Heart left ventricle (tissue), 16 donors: ENCODE data around the gene CEBPZOS. TPM values are rescaled to one million over a fixed set of nuclear protein-coding genes. Genes with fewer than 3 reads are reported as not detected.
"Not testable (repeated sequence)": the region's sequence is repeated elsewhere in the genome, so short reads cannot be mapped to it uniquely, and the experiment has no call there.

Experiments used
- ATAC-seq, 4 donors: fragments of 200-7000 bp; cut with Tn5 transposase; one replicate each; pipeline ENCODE4 v1.9.1; 2020 to 2022; ENCODE audit warnings: moderate library complexity in 4 of 4, mild to moderate bottlenecking in 3 of 4, moderate number of reproducible peaks in 1 of 4
- DNase-seq, 5 donors: peaks; one replicate each; pipeline ENCODE4 v3.0.0-alpha.2; 2020
- H3K27ac ChIP-seq, 12 donors: fragments of 200-600 bp; sonication (generic) in 4 of 12; one replicate each; pipeline versions ENCODE4 v1.5.0 to v1.8.0; 2016 to 2022; ENCODE audit warnings: mild to moderate bottlenecking in 2 of 12
- H3K27me3 ChIP-seq, 9 donors: fragments of 200-600 bp; sonication (generic) in 2 of 9; one replicate each; pipeline versions ENCODE4 v1.5.1 to v1.8.0; 2016 to 2022; ENCODE audit warnings: mild to moderate bottlenecking in 3 of 9
- H3K36me3 ChIP-seq, 9 donors: fragments of 200-600 bp; sonication (generic) in 2 of 9; one replicate each; pipeline versions ENCODE4 v1.5.0 to v1.8.0; 2018 to 2022; ENCODE audit warnings: mild to moderate bottlenecking in 2 of 9
- H3K4me1 ChIP-seq, 12 donors: fragments of 200-600 bp; sonication (generic) in 4 of 12; one replicate each; pipeline versions ENCODE4 v1.5.0 to v1.8.0; 2016 to 2022; ENCODE audit warnings: mild to moderate bottlenecking in 3 of 12
- H3K4me3 ChIP-seq, 12 donors: fragments of 200-600 bp; sonication (generic) in 4 of 12; one replicate each; pipeline versions ENCODE4 v1.5.0 to v1.8.0; 2017 to 2022; ENCODE audit warnings: mild to moderate bottlenecking in 9 of 12, moderate library complexity in 4 of 12
- H3K9me3 ChIP-seq, 12 donors: fragments of 200-600 bp; sonication (generic) in 4 of 12; one replicate each; pipeline versions ENCODE4 v1.5.0 to v1.8.0; 2016 to 2022; ENCODE audit warnings: mild to moderate bottlenecking in 1 of 12
- POLR2A ChIP-seq, 2 donors: fragments of 450-650 bp; IDR thresholded peaks; one replicate each; pipeline ENCODE4 v1.6.1; 2017; ENCODE audit warnings: antibody characterized with exemption in 2 of 2, mild to moderate bottlenecking in 2 of 2, moderate library complexity in 2 of 2
- WGBS, 4 donors: extraction: QIAGEN DNeasy Blood & Tissue Kit in 2 of 4; methylation state at CpG; one replicate each; pipeline versions ENCODE4 v1.1.5 to v1.1.7; 2013 to 2018; 5-methylcytosine and 5-hydroxymethylcytosine counted together
- intact Hi-C, 10 donors: fragments of 100-400 bp; cut with DNase I; formaldehyde crosslinking; loops; one replicate each; pipeline versions ENCODE4 v1.11.1 to v1.14.2; 2022
- polyA plus RNA-seq, 2 donors: library from polyadenylated mRNA; stranded (reverse); fragments of 200-250 nt; gene quantifications; one replicate each; pipeline ENCODE4 v1.2.3, GENCODE V29; 2013
- total RNA-seq, 9 donors: library from RNA; depleted of rRNA in 2 of 9; stranded (reverse); fragments of >200 nt in 2 of 9; fragmentation: NEBNext Ultra II Directional in 3 of 9; extraction: Animal tissue kit (Norgen Biotek cat#: 25700) in 3 of 9; gene quantifications; one replicate each; pipeline versions ENCODE4 v1.1.0 to v1.2.4, GENCODE V29; 2016 to 2023
- TF ChIP-seq, protein P1 (sequence below), 12 donors: fragments of 200-600 bp; sonication (generic) in 4 of 12; IDR thresholded peaks; one replicate each; pipeline versions ENCODE4 v1.5.0 to v1.8.0; 2018 to 2022; ENCODE audit warnings: antibody characterized with exemption in 12 of 12, mild to moderate bottlenecking in 5 of 12
- donor health status: ischemic (EF 13 %, LVEDD 7.1; RV severe dilation, severe dysfunction).
- donor health status: healthy with polysubstance abuse.
- donor health status: DM: no; HTN: yes; CAD: no.
- donor health status: DM: no; HTN: no; CAD: no.
- donor health status: ischemic (EF 25% LVEDD 6.9; RV normal size, moderate dysfunction).
- donor health status: ischemic (EF 25% LVEDD 5.7; RV mildly dilated, moderate dysfunction).
- donor health status: healthy.
- donor health status: DM: yes; HTN: yes; CAD: no.
- donor health status: ischemic (EF 35%, LVEDD 5.7; RV mildly dilated, moderate dysfunction).
- donor health status: nonischemic (EF 11% LVEDD 7.7; RV severe dilation, severe dysfunction).
- donor health status: DM: yes; HTN: yes; CAD: no.
- donor health status: PGD.
- donor health status: ischemic (EF 29% LVEDD 5.4; RV normal size, mild dysfunction).
- donor health status: nonischemic (EF 23%, LVEDD 6.1; RV moderate dilation, normal function).

Gene CEBPZOS
- total and polyA plus RNA-seq, 11 donors, result 32.1 to 118 (median 54.2) TPM

DNA sequence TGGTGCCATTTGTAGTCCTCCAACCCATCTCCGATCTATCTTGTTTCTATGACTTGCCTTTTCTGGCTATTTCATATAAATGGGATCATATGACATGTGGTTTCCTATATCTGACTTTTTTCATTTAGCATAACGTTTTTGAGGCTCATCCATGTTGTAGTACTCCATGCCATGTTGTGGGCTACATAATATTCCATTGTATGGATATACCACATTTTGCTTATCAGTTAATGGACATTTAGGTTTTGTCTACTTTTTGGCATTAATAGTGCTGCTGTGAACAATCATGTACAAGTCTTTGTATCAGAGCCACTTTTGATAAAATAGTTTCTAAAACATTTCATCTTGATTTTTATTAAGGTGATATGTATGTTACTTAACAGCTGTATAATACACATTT is 7.4 kb downstream of the CEBPZOS start:
- Histone ChIP-seq H3K27ac (no peak overlapping the region), H3K4me3 (no peak overlapping the region), H3K36me3 (peaks cover 2 to 89% (median 72%) of the 10 kb centered on the region in 9 donors), H3K27me3 (no peaks in the 10 kb centered on the region), H3K4me1 (peaks cover 0 to 6% (median 0%) of the 10 kb centered on the region in 12 donors), H3K9me3 (peaks cover 0 to 33% (median 11%) of the 10 kb centered on the region in 12 donors)
- ATAC-seq (no peak), DNase-seq (no peak)
- WGBS, 4 donors, result 94 to 98% (median 95%) methylated on average over 2 of the region's 2 CpGs
- intact Hi-C loops, result no loop called here
- TF ChIP-seq, protein P1, sequence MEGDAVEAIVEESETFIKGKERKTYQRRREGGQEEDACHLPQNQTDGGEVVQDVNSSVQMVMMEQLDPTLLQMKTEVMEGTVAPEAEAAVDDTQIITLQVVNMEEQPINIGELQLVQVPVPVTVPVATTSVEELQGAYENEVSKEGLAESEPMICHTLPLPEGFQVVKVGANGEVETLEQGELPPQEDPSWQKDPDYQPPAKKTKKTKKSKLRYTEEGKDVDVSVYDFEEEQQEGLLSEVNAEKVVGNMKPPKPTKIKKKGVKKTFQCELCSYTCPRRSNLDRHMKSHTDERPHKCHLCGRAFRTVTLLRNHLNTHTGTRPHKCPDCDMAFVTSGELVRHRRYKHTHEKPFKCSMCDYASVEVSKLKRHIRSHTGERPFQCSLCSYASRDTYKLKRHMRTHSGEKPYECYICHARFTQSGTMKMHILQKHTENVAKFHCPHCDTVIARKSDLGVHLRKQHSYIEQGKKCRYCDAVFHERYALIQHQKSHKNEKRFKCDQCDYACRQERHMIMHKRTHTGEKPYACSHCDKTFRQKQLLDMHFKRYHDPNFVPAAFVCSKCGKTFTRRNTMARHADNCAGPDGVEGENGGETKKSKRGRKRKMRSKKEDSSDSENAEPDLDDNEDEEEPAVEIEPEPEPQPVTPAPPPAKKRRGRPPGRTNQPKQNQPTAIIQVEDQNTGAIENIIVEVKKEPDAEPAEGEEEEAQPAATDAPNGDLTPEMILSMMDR (IDR thresholded peaks at IDR 0.05), result no peak
- no peak for TF ChIP-seq POLR2A (IDR thresholded peaks at IDR 0.05)

DNA sequence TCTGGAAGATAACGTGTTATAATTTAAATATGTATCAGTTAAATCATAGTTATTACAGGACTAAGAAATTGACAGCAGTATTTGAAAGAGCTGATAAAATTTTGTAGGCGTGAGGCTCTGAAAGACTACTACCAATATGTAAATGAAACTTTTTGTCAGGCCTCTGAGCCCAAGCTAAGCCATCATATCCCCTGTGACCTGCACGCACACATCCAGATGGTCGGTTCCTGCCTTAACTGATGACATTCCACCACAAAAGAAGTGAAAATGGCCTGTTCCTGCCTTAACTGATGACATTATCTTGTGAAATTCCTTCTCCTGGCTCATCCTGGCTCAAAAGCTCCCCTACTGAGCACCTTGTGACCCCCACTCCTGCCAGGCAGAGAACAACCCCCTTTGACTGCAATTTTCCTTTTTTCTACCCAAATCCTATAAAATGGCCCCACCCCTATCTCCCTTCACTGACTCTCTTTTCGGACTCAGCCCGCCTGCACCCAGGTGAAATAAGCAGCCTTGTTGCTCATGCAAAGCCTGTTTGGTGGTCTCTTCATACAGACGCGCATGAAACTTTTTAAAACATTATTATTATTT is 8.9 kb downstream of the CEBPZOS start:
- ATAC-seq, DNase-seq, H3K27me3 ChIP-seq, H3K4me3 ChIP-seq, H3K4me1 ChIP-seq, intact Hi-C loops, H3K27ac ChIP-seq: not testable (repeated sequence)
- Histone ChIP-seq H3K9me3 (peaks cover 0 to 43% (median 18%) of the 10 kb centered on the region in 12 donors), H3K36me3 (peaks cover 2 to 99% (median 86%) of the 10 kb centered on the region in 9 donors)
- WGBS, 4 donors, result 80 to 90% (median 83%) methylated on average over 8 of the region's 8 CpGs

DNA sequence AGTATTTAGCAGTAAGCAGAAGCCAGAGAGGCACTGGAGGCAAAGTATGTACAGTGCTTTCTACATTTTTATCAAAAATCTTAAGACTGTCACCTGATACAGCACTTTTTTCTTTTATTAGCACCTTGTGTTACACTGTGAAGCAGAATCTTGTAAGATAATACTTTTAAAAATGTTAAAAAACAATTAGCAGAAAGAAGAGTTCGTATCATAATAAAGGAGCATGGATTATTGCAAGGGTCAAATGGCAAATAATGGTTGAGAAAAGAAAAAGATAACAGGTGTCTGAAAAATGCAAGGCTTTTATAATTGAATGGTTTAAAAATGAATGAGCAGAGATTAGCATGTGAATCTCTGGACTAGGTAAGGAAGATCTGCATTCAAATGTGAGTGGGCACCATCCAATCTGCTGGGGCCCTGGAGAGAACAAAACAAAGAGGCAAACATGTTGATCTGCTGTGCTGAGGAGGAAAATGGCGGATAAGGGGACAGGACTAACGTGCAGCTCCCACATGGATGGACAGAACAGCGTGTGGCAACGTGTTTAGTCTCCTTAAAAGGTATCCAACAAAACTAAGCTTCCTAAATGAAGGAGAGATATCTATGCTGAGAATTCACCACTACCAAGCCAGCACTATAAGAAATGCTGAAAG is 9.5 kb downstream of the CEBPZOS start:
- peaks cover 0 to 43% (median 18%) of the 10 kb centered on the region in 12 donors for H3K9me3 ChIP-seq
- no peak overlapping the region for H3K4me3 ChIP-seq
- whole genome bisulfite sequencing, 4 donors, result 86 to 93% (median 91%) methylated on average over 5 of the region's 5 CpGs
- peaks cover 0 to 3% (median 0%) of the 10 kb centered on the region in 12 donors for H3K4me1 ChIP-seq
- intact Hi-C loops, result no loop called here
- no peak for ATAC-seq
- H3K36me3 ChIP-seq, result peaks cover 2 to 100% (median 87%) of the 10 kb centered on the region in 9 donors
- TF ChIP-seq, protein P1 (IDR thresholded peaks at IDR 0.05), result no peak
- TF ChIP-seq POLR2A (IDR thresholded peaks at IDR 0.05), result no peak
- DNase-seq, result no peak
- no peaks in the 10 kb centered on the region for H3K27me3 ChIP-seq
- no peak overlapping the region for H3K27ac ChIP-seq

DNA sequence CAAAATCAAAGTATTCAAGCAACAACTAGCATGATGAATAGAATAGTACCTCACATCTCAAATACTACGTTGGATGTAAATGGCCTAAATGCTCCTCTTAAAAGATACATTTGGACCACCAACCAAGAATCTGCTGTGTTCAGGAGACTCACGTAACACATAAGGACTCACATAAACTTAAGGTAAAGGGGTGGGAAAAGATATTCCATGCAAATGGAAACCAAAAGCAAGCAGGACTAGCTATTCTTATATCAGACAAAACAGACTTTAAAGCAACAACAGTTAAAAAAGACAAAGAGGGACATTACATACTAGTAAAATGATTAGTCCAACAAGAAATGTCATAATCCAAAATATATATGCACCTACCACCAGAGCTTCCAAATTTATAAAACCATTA is 10.5 kb downstream of the CEBPZOS start:
- H3K27me3 ChIP-seq, intact Hi-C loops, H3K4me3 ChIP-seq, DNase-seq, H3K27ac ChIP-seq, ATAC-seq, H3K4me1 ChIP-seq: not testable (repeated sequence)
- H3K36me3 ChIP-seq, result peaks cover 2 to 100% (median 87%) of the 10 kb centered on the region in 9 donors
- 93 to 98% (median 96%) methylated on average over 2 of the region's 2 CpGs for WGBS, 4 donors
- H3K9me3 ChIP-seq, result peaks cover 0 to 43% (median 18%) of the 10 kb centered on the region in 12 donors

DNA sequence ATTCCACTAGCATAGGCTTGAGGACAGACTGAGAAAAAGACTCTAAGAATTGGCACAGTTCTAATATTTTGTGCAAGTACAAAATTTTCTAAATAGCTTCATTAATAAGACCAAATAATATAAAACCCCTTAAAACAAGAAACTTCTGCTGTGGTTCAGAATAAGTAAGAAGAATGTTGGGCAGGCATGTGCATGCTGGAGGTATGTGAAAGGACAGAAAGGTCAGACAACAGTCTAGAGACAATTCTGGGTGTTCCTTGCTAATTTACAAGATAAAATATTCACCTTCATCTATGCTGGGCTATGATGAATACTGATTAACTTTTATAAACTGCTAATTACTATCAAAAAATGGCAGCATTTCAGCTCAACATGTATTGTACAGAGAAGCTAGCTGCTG is 14.9 kb downstream of the CEBPZOS start:
- TF ChIP-seq POLR2A (IDR thresholded peaks at IDR 0.05), result no peak
- TF ChIP-seq, protein P1 (IDR thresholded peaks at IDR 0.05), result no peak
- no peak for ATAC-seq

More for the DNA sequence above, 14.9 kb downstream of the CEBPZOS start:
- intact Hi-C loops, result no loop called here
- Histone ChIP-seq H3K4me3 (no peak overlapping the region), H3K36me3 (peaks cover 2 to 100% (median 89%) of the 10 kb centered on the region in 9 donors), H3K27me3 (no peaks in the 10 kb centered on the region), H3K27ac (no peak overlapping the region), H3K9me3 (peaks cover 0 to 34% (median 16%) of the 10 kb centered on the region in 12 donors), H3K4me1 (peaks cover 0 to 8% (median 0%) of the 10 kb centered on the region in 12 donors)
- no peak for DNase-seq
